ENCODE results near the gene ZFPM1. TPM values are rescaled to one million over a fixed set of nuclear protein-coding genes. Genes with fewer than 3 reads are reported as not detected.

ZFPM1 gene
- total and polyA plus RNA-seq, 2 of the 8 experiments (the other 6 are each of a cell fraction or from before 2014, with no cell fraction given) = 0.74 to 4.8 TPM

- 0 out of 2 replicates have a peak, but pooled peaks have one; percentile 10 for TF ChIP-seq GTF2F1 (IDR thresholded peaks at IDR 0.05; ENCODE audit: borderline replicate concordance, low read depth, low read length)
- TF ChIP-seq RAD21 (IDR thresholded peaks at IDR 0.05 in 1 of 2, conservative IDR thresholded peaks at IDR 0.05 in 1 of 2; ENCODE audit: low read depth in 2 of 2, low read length in 2 of 2) = peak; percentile 97
- TF ChIP-seq YY1 (IDR thresholded peaks at IDR 0.05; ENCODE audit: low read depth, low read length) = 0 out of 2 replicates have a peak, but pooled peaks have one; percentile 13
Measured at GRCh38 chr16:88442727-88443576, 10.1 kb upstream of the ZFPM1 start (continued).
